ENCODE measurements around the gene ADAP1.

- TF ChIP-seq CTCF (conservative IDR thresholded peaks at IDR 0.05; ENCODE audit: low read depth, low read length) (no peak), EZH2 (IDR thresholded peaks at IDR 0.05; ENCODE audit: low read length, unreplicated experiment) (no peak)
Observed at GRCh38 chr7:876972-877311, 77.5 kb downstream of the ADAP1 start.

Data from PC-3 (cell line).